Loucy (cell line): ENCODE data around the gene SEZ6.

Experiments used
- H2AFZ ChIP-seq: fragments of 200-600 bp; sonication (generic); 2 replicates; pipeline ENCODE4 v1.6.0; 2016; ENCODE audit warnings: antibody characterized with exemption, mild to moderate bottlenecking, low read length, moderate library complexity
- H3F3A ChIP-seq: fragments of 200-600 bp; 2 replicates; pipeline ENCODE4 v1.6.0; 2016; ENCODE audit warnings: antibody characterized with exemption, low read depth, mild to moderate bottlenecking
- H3K27me3 ChIP-seq: fragments of 200-600 bp; sonication (generic); 2 replicates; pipeline ENCODE4 v1.6.1; 2014; ENCODE audit warnings: low read length, mild to moderate bottlenecking; ENCODE audit not compliant: insufficient read depth, poor library complexity, severe bottlenecking
- H3K36me3 ChIP-seq: fragments of 200-600 bp; sonication (generic); 2 replicates; pipeline ENCODE4 v1.6.1; 2016; ENCODE audit warnings: low read length; ENCODE audit not compliant: insufficient read depth
- H3K4me1 ChIP-seq: fragments of 200-600 bp; sonication (generic); 2 replicates; pipeline ENCODE4 v1.5.1; 2014; ENCODE audit warnings: low read length, mild to moderate bottlenecking; ENCODE audit not compliant: insufficient read depth, poor library complexity, severe bottlenecking
- H3K4me2 ChIP-seq: fragments of 200-600 bp; sonication (generic); 2 replicates; pipeline ENCODE4 v1.6.0; 2014; ENCODE audit warnings: antibody characterized with exemption, low read length, low read depth, mild to moderate bottlenecking; ENCODE audit not compliant: poor library complexity, severe bottlenecking
- H3K4me3 ChIP-seq: fragments of 200-600 bp; sonication (generic); 2 replicates; pipeline ENCODE4 v1.5.1; 2014; ENCODE audit warnings: low read length, mild to moderate bottlenecking, mixed read lengths; ENCODE audit not compliant: poor library complexity, severe bottlenecking
- H3K79me2 ChIP-seq: fragments of 200-600 bp; sonication (generic); 2 replicates; pipeline ENCODE4 v1.6.1; 2014; ENCODE audit warnings: low read length; ENCODE audit not compliant: insufficient read depth
- H3K9ac ChIP-seq: fragments of 200-600 bp; sonication (generic); 2 replicates; pipeline ENCODE4 v1.6.0; 2014; ENCODE audit warnings: mild to moderate bottlenecking, low read depth, low read length, moderate library complexity; ENCODE audit not compliant: poor library complexity, severe bottlenecking
- H3K9me2 ChIP-seq: fragments of 200-600 bp; sonication (generic); replicated peaks from 2 replicates; pipeline ENCODE4 v1.6.1; 2016; ENCODE audit warnings: low read depth, low read length, mixed read lengths
- H3K9me3 ChIP-seq: fragments of 200-600 bp; sonication (generic); 2 replicates; pipeline ENCODE4 v1.6.1; 2014; ENCODE audit warnings: mild to moderate bottlenecking, antibody characterized with exemption, low read length, low read depth; ENCODE audit not compliant: insufficient read depth
- H4K20me1 ChIP-seq: fragments of 200-600 bp; sonication (generic); 2 replicates; pipeline ENCODE4 v1.6.0; 2014; ENCODE audit warnings: antibody characterized with exemption, low read length, mild to moderate bottlenecking; ENCODE audit not compliant: insufficient read depth, poor library complexity, severe bottlenecking
- CTCF ChIP-seq: fragments of 200-600 bp; sonication (generic); conservative IDR thresholded peaks from 2 replicates; pipeline ENCODE4 v1.5.1; 2014; ENCODE audit warnings: mild to moderate bottlenecking, antibody characterized with exemption, low read length
- EZH2phosphoT487 ChIP-seq: fragments of 200-600 bp; IDR thresholded peaks from 2 replicates; pipeline ENCODE4 v1.6.1; 2018; ENCODE audit warnings: antibody characterized with exemption, mild to moderate bottlenecking, moderate library complexity, borderline replicate concordance

The SEZ6 gene

GRCh38 chr17:28948873-28949184, 57.0 kb downstream of the SEZ6 start:
- Histone ChIP-seq H3K9ac (peak overlapping the region; percentile 89), H3K4me1 (peaks cover 41% of the 10 kb centered on the region), H3K9me2 (no peaks in the 10 kb centered on the region), H2AFZ (no peak overlapping the region), H4K20me1 (peaks cover 77% of the 10 kb centered on the region), H3K4me2 (peak overlapping the region; percentile 87), H3K4me3 (peak overlapping the region; percentile 94), H3F3A (no peaks in the 10 kb centered on the region), H3K27me3 (no peaks in the 10 kb centered on the region), H3K9me3 (no peaks in the 10 kb centered on the region), H3K36me3 (peaks cover 6% of the 10 kb centered on the region; the same call in 1 of the 2 replicates), H3K79me2 (peaks cover 74% of the 10 kb centered on the region)
- TF ChIP-seq CTCF (no peak), EZH2phosphoT487 (no peak)

GRCh38 chr17:28948342-28948741, 57.5 kb downstream of the SEZ6 start:
- TF ChIP-seq CTCF (no peak), EZH2phosphoT487 (no peak)
- peak overlapping the region; percentile 87 for H3K4me2 ChIP-seq
- H4K20me1 ChIP-seq = peaks cover 82% of the 10 kb centered on the region
- no peaks in the 10 kb centered on the region for H3K9me2 ChIP-seq
- H3F3A ChIP-seq = no peaks in the 10 kb centered on the region
- peaks cover 40% of the 10 kb centered on the region for H3K4me1 ChIP-seq
- H3K27me3 ChIP-seq = no peaks in the 10 kb centered on the region
- peak overlapping the region; percentile 89 for H3K9ac ChIP-seq
- H3K79me2 ChIP-seq = peaks cover 79% of the 10 kb centered on the region
- no peak overlapping the region for H2AFZ ChIP-seq
- H3K4me3 ChIP-seq = peak overlapping the region; percentile 94
- H3K36me3 ChIP-seq = peaks cover 10% of the 10 kb centered on the region; the same call in 1 of the 2 replicates
- H3K9me3 ChIP-seq = no peaks in the 10 kb centered on the region

GRCh38 chr17:28947639-28948038, 58.2 kb downstream of the SEZ6 start:
- Histone ChIP-seq H3K4me1 (peaks cover 33% of the 10 kb centered on the region), H3K9ac (peak overlapping the region; percentile 89), H3F3A (no peaks in the 10 kb centered on the region), H3K4me3 (peak overlapping the region; percentile 94), H3K27me3 (no peaks in the 10 kb centered on the region), H3K9me3 (no peaks in the 10 kb centered on the region), H4K20me1 (peaks cover 83% of the 10 kb centered on the region), H3K36me3 (peaks cover 15% of the 10 kb centered on the region; the same call in 1 of the 2 replicates), H3K79me2 (peaks cover 86% of the 10 kb centered on the region), H3K4me2 (peak overlapping the region; percentile 87), H2AFZ (no peak overlapping the region), H3K9me2 (no peaks in the 10 kb centered on the region)
- TF ChIP-seq EZH2phosphoT487 (no peak), CTCF (no peak)
